NCI-H446 (cell line): Measurements from ENCODE around the gene ZEB2.
"Not testable (repeated sequence)": the region's sequence is repeated elsewhere in the genome, so short reads cannot be mapped to it uniquely, and the experiment has no call there.

Experiments
- DNase-seq, 2 experiments: peaks; one replicate each; lab custom pipeline; 2025; lab: John Stamatoyannopoulos, UW

ZEB2 gene

GRCh38 chr2:144383571-144384100, 136.3 kb downstream of the ZEB2 start:
- no peak for DNase-seq

GRCh38 chr2:144382849-144383248, 137.1 kb downstream of the ZEB2 start:
- no peak for DNase-seq

GRCh38 chr2:144381716-144382115, 138.2 kb downstream of the ZEB2 start:
- DNase-seq = no peak

- DNase-seq = peak; percentile 62 to 85
Observed at GRCh38 chr2:144379851-144380311, 140.0 kb downstream of the ZEB2 start.

- DNase-seq = peak in 1 of 2 experiments; percentile 32
Observed at GRCh38 chr2:144378551-144378950, 141.4 kb downstream of the ZEB2 start.

GRCh38 chr2:144377914-144378313, 142.0 kb downstream of the ZEB2 start:
- no peak for DNase-seq

GRCh38 chr2:144376926-144377325, 143.0 kb downstream of the ZEB2 start:
- DNase-seq = no peak

GRCh38 chr2:144376460-144376859, 143.5 kb downstream of the ZEB2 start:
- DNase-seq = no peak

GRCh38 chr2:144374163-144374661, 145.7 kb downstream of the ZEB2 start:
- DNase-seq = no peak

GRCh38 chr2:144372410-144373080, 147.4 kb downstream of the ZEB2 start:
- DNase-seq = peak in 1 of 2 experiments; percentile 42

GRCh38 chr2:144370937-144371584, 148.9 kb downstream of the ZEB2 start:
- DNase-seq = no peak

- DNase-seq = no peak
Observed at GRCh38 chr2:144369416-144369815, 150.5 kb downstream of the ZEB2 start.

GRCh38 chr2:144366825-144367429, 153.0 kb downstream of the ZEB2 start:
- DNase-seq = peak in 1 of 2 experiments; percentile 11

GRCh38 chr2:144364944-144365738, 154.8 kb downstream of the ZEB2 start:
- DNase-seq = no peak

- not testable (repeated sequence) for DNase-seq
Observed at GRCh38 chr2:144364247-144364646, 155.7 kb downstream of the ZEB2 start.

GRCh38 chr2:144362401-144362800, 157.5 kb downstream of the ZEB2 start:
- DNase-seq = no peak

- DNase-seq = no peak
Observed at GRCh38 chr2:144361742-144362141, 158.2 kb downstream of the ZEB2 start.

- no peak for DNase-seq
Observed at GRCh38 chr2:144359684-144360083, 160.2 kb downstream of the ZEB2 start.

GRCh38 chr2:144358979-144359541, 160.9 kb downstream of the ZEB2 start:
- DNase-seq = no peak

GRCh38 chr2:144358374-144358964, 161.4 kb downstream of the ZEB2 start:
- no peak for DNase-seq
